Measurements from ENCODE around the gene RTF2. TPM values are rescaled to one million over a fixed set of nuclear protein-coding genes. Genes with fewer than 3 reads are reported as not detected.

RTF2 gene
- total and polyA plus RNA-seq, 2 of the 13 experiments (the other 11 are each of a cell fraction or from before 2014, with no cell fraction given), result 81.8 to 142 TPM

DNA sequence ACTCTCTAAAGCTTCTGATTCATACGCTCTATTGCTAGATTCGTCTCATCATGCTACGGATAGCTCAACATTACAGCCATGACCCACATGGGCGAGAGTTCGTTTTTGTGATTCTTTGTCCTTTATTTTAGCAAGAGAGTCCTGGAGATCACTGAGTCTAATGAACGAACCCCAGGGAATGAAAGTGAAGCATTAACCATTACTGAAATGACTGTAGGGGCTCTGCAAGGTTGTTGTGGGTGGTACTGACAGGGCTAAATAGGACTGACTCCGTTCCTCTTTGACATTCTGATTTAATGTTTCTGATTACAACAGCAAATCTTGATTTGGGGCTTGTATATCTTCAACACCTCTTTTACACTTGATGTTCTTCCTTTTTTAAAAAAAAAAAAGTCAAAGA is 13.7 kb upstream of the RTF2 start:
- Histone ChIP-seq H3K79me2 (ENCODE audit: insufficient read depth, low read length) (no peaks in the 10 kb centered on the region), H3K27me3 (ENCODE audit: control insufficient read depth in 1 of 2, insufficient read depth in 2 of 2, low read length in 2 of 2) (no peaks in the 10 kb centered on the region), H3K9me3 (ENCODE audit: low read length) (no peaks in the 10 kb centered on the region), H3K4me1 (ENCODE audit: insufficient read depth, low read length) (no peaks in the 10 kb centered on the region), H3K27ac (ENCODE audit: extremely low read length, insufficient read depth, low read length) (no peak overlapping the region), H3K9ac (ENCODE audit: insufficient read depth, low read depth, low read length) (no peak overlapping the region), H3K4me3 (replicated peaks in 1 of 3; ENCODE audit: insufficient read depth in 1 of 3, low read depth in 2 of 3, low read length in 3 of 3) (no peak overlapping the region), H3K4me2 (ENCODE audit: low read depth, low read length) (no peak overlapping the region), H2AFZ (ENCODE audit: low read length) (no peak overlapping the region), H3K36me3 (replicated peaks in 1 of 2; ENCODE audit: control insufficient read depth in 1 of 2, insufficient read depth in 2 of 2, low read length in 2 of 2) (no peaks in the 10 kb centered on the region), H4K20me1 (ENCODE audit: insufficient read depth, low read length) (no peaks in the 10 kb centered on the region)
- TF ChIP-seq BHLHE40 (IDR thresholded peaks at IDR 0.05; ENCODE audit: low read length), result no peak
- TF ChIP-seq, protein P1, sequence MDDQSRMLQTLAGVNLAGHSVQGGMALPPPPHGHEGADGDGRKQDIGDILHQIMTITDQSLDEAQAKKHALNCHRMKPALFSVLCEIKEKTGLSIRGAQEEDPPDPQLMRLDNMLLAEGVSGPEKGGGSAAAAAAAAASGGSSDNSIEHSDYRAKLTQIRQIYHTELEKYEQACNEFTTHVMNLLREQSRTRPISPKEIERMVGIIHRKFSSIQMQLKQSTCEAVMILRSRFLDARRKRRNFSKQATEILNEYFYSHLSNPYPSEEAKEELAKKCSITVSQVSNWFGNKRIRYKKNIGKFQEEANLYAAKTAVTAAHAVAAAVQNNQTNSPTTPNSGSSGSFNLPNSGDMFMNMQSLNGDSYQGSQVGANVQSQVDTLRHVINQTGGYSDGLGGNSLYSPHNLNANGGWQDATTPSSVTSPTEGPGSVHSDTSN (CRISPR knock-in tag; IDR thresholded peaks at IDR 0.05; ENCODE audit: borderline replicate concordance), result no peak
- TF ChIP-seq EEA1 (CRISPR knock-in tag; IDR thresholded peaks at IDR 0.05; ENCODE audit: borderline replicate concordance), result no peak
- TF ChIP-seq ZNF773 (CRISPR knock-in tag; IDR thresholded peaks at IDR 0.05; ENCODE audit: borderline replicate concordance), result no peak
- TF ChIP-seq, protein P2, sequence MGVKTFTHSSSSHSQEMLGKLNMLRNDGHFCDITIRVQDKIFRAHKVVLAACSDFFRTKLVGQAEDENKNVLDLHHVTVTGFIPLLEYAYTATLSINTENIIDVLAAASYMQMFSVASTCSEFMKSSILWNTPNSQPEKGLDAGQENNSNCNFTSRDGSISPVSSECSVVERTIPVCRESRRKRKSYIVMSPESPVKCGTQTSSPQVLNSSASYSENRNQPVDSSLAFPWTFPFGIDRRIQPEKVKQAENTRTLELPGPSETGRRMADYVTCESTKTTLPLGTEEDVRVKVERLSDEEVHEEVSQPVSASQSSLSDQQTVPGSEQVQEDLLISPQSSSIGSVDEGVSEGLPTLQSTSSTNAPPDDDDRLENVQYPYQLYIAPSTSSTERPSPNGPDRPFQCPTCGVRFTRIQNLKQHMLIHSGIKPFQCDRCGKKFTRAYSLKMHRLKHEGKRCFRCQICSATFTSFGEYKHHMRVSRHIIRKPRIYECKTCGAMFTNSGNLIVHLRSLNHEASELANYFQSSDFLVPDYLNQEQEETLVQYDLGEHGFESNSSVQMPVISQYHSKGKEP (CRISPR knock-in tag; IDR thresholded peaks at IDR 0.05), result no peak
- TF ChIP-seq HCFC1 (IDR thresholded peaks at IDR 0.05; ENCODE audit: low read depth, low read length), result no peak
- TF ChIP-seq CHCHD3 (CRISPR knock-in tag; IDR thresholded peaks at IDR 0.05), result no peak
- TF ChIP-seq POLR2AphosphoS2 (IDR thresholded peaks at IDR 0.05; ENCODE audit: low read depth, low read length), result no peak
- no peak for TF ChIP-seq ZNF230 (CRISPR knock-in tag; IDR thresholded peaks at IDR 0.05)
- FAIRE-seq (no peak), DNase-seq (ENCODE audit: low spot score) (no peak), ATAC-seq (no peak)
- in situ Hi-C loops (cut with HindIII; ENCODE audit: extremely low pct_ligation_motif_present, low pct_unique_long_range_greater_than_20kb) (no loop called here), intact Hi-C loops (cut with micrococcal nuclease; ENCODE audit: unreplicated experiment) (no loop called here)
- ChIA-PET POLR2A (no interaction called here), CTCF (ENCODE audit: low intra/inter-chr PET ratio, low total read pairs) (no interaction called here)
- BruUV-seq (replicated peaks), result no TSS peak
- WGBS (ENCODE audit: low lambda C conversion rate), result 61% methylated on average over 7 of the region's 7 CpGs
